MM.1S (cell line): ENCODE data around the gene C14orf119.

ENCODE experiments used
- DNase-seq: peaks from one replicate; pipeline ENCODE4 v3.0.0-alpha.2; 2015
- H2AFZ ChIP-seq: fragments of 300-600 bp; sonication (generic); 2 replicates; pipeline ENCODE4 v1.6.0; 2016; ENCODE audit warnings: antibody characterized with exemption, low read length
- H3F3A ChIP-seq: fragments of 300-600 bp; sonication (generic); 2 replicates; pipeline ENCODE4 v1.6.1; 2016; ENCODE audit warnings: mild to moderate bottlenecking, antibody characterized with exemption, low read length, moderate library complexity, mixed read lengths; ENCODE audit not compliant: insufficient read depth
- H3K27ac ChIP-seq: fragments of 300-600 bp; sonication (generic); 2 replicates; pipeline ENCODE4 v1.5.1; 2016; ENCODE audit warnings: mild to moderate bottlenecking, low read length
- H3K27me3 ChIP-seq: fragments of 300-600 bp; sonication (generic); replicated peaks from 2 replicates; pipeline ENCODE4 v1.6.0; 2016; ENCODE audit warnings: low read length; ENCODE audit not compliant: insufficient read depth
- H3K36me3 ChIP-seq: fragments of 300-600 bp; sonication (generic); replicated peaks from 2 replicates; pipeline ENCODE4 v1.6.1; 2016; ENCODE audit warnings: mild to moderate bottlenecking, low read length, mixed read lengths; ENCODE audit not compliant: insufficient read depth
- H3K4me1 ChIP-seq: fragments of 300-600 bp; sonication (generic); 2 replicates; pipeline ENCODE4 v1.6.1; 2016; ENCODE audit warnings: low read length, mixed read lengths
- H3K4me2 ChIP-seq: fragments of 300-600 bp; sonication (generic); 2 replicates; pipeline ENCODE4 v1.6.0; 2016; ENCODE audit warnings: low read depth, low read length
- H3K4me3 ChIP-seq: fragments of 300-600 bp; sonication (generic); 2 replicates; pipeline ENCODE4 v1.5.1; 2016; ENCODE audit warnings: low read length, mixed read lengths
- H3K79me2 ChIP-seq: fragments of 300-600 bp; sonication (generic); 2 replicates; pipeline ENCODE4 v1.6.1; 2016; ENCODE audit warnings: mixed run types, low read length, mixed read lengths
- H3K9ac ChIP-seq: fragments of 300-600 bp; sonication (generic); 2 replicates; pipeline ENCODE4 v1.6.1; 2016; ENCODE audit warnings: low read length, mixed read lengths
- H3K9me2 ChIP-seq: fragments of 300-600 bp; sonication (generic); replicated peaks from 2 replicates; pipeline ENCODE4 v1.6.1; 2016; ENCODE audit warnings: mild to moderate bottlenecking, low read length, mixed read lengths; ENCODE audit not compliant: insufficient read depth
- H3K9me3 ChIP-seq: fragments of 300-600 bp; sonication (generic); replicated peaks from 2 replicates; pipeline ENCODE4 v1.6.1; 2016; ENCODE audit warnings: mild to moderate bottlenecking, low read length, mixed read lengths; ENCODE audit not compliant: insufficient read depth
- H4K20me1 ChIP-seq: fragments of 300-600 bp; sonication (generic); 2 replicates; pipeline ENCODE4 v1.6.1; 2016; ENCODE audit warnings: mild to moderate bottlenecking, low read length, moderate library complexity, mixed read lengths; ENCODE audit not compliant: insufficient read depth
- EZH2 ChIP-seq: fragments of 300-600 bp; sonication (generic); optimal IDR thresholded peaks from 2 replicates; pipeline ENCODE3; 2017; ENCODE audit warnings: low read depth, mild to moderate bottlenecking, antibody characterized with exemption, low read length, mixed read lengths
- EZH2phosphoT487 ChIP-seq: fragments of 300-600 bp; sonication (generic); IDR thresholded peaks from 2 replicates; pipeline ENCODE4 v1.6.1; 2018; ENCODE audit warnings: antibody characterized with exemption, low read length
- TF ChIP-seq, protein P1 (sequence below): fragments of 300-600 bp; sonication (generic); IDR thresholded peaks from 2 replicates; pipeline ENCODE4 v1.5.1; 2016; ENCODE audit warnings: antibody characterized with exemption, low read length, mixed read lengths

Gene C14orf119

DNA sequence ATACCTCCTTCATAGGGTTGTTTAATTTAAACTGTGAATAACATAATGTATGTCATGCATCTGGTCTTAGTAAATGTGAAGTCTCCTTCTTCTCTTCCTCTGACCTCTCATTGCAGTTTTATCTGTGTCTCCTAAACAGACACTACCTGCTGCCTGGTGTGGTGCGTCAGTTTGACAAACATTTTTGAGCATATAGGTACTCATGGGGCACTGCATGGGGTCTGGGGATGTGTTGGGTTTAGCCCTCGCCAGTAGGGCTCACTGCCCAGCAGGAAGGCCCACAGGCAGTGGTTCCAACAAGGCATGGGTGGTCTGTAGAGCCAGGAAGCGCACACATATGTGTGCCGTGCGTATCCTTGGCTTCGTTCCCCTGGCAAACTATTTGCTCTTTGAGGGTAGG lies 26.8 kb downstream of the C14orf119 start:
- H3K4me2 ChIP-seq: no peak overlapping the region
- H3K4me1 ChIP-seq: peaks cover 11% of the 10 kb centered on the region
- H3K27ac ChIP-seq: no peak overlapping the region

DNA sequence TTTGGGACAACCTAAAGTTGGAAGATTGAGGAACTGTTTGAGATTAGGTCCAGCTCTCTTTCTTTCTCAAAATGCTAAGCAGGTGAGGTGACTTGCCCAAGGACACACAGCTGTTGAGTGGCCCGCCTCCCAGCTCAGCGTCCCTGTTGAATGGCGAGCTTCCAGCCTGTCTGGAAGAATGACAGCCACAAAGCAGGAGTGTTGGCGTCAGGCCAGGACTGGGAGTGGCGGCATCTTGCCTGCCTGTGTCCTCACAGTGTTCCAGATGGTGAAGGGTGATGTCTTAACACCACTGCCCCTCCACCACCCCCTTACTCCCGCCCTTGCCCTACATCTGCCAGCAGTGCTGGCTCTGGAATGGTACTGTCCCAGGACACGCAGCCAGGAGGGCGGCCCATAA lies 28.1 kb downstream of the C14orf119 start:
- no peak overlapping the region for H3K27ac ChIP-seq
- H3F3A ChIP-seq: peaks cover 5% of the 10 kb centered on the region; the same call in 1 of the 2 replicates
- H2AFZ ChIP-seq: no peak overlapping the region
- H3K79me2 ChIP-seq: no peaks in the 10 kb centered on the region
- H3K9me3 ChIP-seq: no peaks in the 10 kb centered on the region
- no peak overlapping the region for H3K4me3 ChIP-seq
- no peaks in the 10 kb centered on the region for H4K20me1 ChIP-seq
- H3K9ac ChIP-seq: no peak overlapping the region
- no peak for DNase-seq
- peaks cover 11% of the 10 kb centered on the region for H3K4me1 ChIP-seq
- no peak overlapping the region for H3K4me2 ChIP-seq
- TF ChIP-seq, protein P1, sequence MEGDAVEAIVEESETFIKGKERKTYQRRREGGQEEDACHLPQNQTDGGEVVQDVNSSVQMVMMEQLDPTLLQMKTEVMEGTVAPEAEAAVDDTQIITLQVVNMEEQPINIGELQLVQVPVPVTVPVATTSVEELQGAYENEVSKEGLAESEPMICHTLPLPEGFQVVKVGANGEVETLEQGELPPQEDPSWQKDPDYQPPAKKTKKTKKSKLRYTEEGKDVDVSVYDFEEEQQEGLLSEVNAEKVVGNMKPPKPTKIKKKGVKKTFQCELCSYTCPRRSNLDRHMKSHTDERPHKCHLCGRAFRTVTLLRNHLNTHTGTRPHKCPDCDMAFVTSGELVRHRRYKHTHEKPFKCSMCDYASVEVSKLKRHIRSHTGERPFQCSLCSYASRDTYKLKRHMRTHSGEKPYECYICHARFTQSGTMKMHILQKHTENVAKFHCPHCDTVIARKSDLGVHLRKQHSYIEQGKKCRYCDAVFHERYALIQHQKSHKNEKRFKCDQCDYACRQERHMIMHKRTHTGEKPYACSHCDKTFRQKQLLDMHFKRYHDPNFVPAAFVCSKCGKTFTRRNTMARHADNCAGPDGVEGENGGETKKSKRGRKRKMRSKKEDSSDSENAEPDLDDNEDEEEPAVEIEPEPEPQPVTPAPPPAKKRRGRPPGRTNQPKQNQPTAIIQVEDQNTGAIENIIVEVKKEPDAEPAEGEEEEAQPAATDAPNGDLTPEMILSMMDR: no peak
- no peaks in the 10 kb centered on the region for H3K27me3 ChIP-seq
- no peaks in the 10 kb centered on the region for H3K36me3 ChIP-seq
- no peaks in the 10 kb centered on the region for H3K9me2 ChIP-seq

More for the DNA sequence above, 26.8 kb downstream of the C14orf119 start:
- DNase-seq: no peak
- Histone ChIP-seq H3K9me3 (no peaks in the 10 kb centered on the region), H3K79me2 (no peaks in the 10 kb centered on the region), H3K9ac (no peak overlapping the region), H2AFZ (no peak overlapping the region), H3F3A (peaks cover 5% of the 10 kb centered on the region; the same call in 1 of the 2 replicates), H4K20me1 (no peaks in the 10 kb centered on the region), H3K9me2 (no peaks in the 10 kb centered on the region), H3K4me3 (no peak overlapping the region), H3K36me3 (no peaks in the 10 kb centered on the region), H3K27me3 (no peaks in the 10 kb centered on the region)
- TF ChIP-seq EZH2phosphoT487 (no peak), EZH2 (no peak)
- TF ChIP-seq, protein P1: no peak

DNA sequence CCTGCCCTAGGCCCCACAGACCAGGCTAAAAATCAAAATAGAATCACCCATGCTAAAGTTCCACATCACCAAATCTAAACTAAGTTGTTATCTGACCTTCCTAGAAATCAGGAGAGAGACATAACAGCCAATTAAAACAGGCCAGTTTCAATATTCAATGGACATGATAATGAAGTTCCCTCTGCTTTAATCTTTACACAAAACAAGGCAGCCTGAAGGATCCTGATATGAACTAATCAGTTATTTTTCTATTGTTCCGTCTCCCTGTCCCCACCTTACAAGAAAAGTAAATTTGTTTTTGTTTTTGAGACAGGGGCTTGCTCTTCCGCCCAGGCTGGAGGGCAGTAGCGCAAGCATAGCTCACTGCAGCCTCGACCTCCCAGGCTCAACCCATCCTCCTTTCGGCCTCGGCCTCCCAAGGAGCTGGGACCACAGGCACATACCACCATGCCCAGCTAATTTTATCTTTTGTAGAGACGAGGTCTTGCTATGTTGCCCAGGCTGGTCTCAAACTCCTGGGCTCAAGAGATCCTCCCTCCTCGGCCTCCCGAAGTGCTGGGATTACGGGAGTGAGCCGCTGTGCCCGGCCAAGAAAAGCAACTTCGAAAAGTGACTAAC lies 29.1 kb downstream of the C14orf119 start:
- TF ChIP-seq EZH2phosphoT487 (no peak), EZH2 (no peak)
- TF ChIP-seq, protein P1: no peak
- H3K4me1 ChIP-seq: peaks cover 11% of the 10 kb centered on the region
- no peaks in the 10 kb centered on the region for H3K9me3 ChIP-seq
- no peak overlapping the region for H3K4me3 ChIP-seq
- no peaks in the 10 kb centered on the region for H4K20me1 ChIP-seq
- no peaks in the 10 kb centered on the region for H3K9me2 ChIP-seq
- H3F3A ChIP-seq: peaks cover 5% of the 10 kb centered on the region; the same call in 1 of the 2 replicates
- H2AFZ ChIP-seq: no peak overlapping the region
- no peaks in the 10 kb centered on the region for H3K27me3 ChIP-seq
- H3K36me3 ChIP-seq: no peaks in the 10 kb centered on the region
- DNase-seq: no peak
- no peaks in the 10 kb centered on the region for H3K79me2 ChIP-seq
- H3K27ac ChIP-seq: no peak overlapping the region
- no peak overlapping the region for H3K9ac ChIP-seq
- H3K4me2 ChIP-seq: no peak overlapping the region
